GM23338 (cell line): ENCODE data around the gene FILIP1. TPM values are rescaled to one million over a fixed set of nuclear protein-coding genes. Genes with fewer than 3 reads are reported as not detected.

ENCODE experiments used
- ATAC-seq: fragments of 200-7000 bp; cut with Tn5 transposase; 3 replicates; pipeline ENCODE4 v1.9.1; 2020
- DNase-seq: peaks from one replicate; pipeline ENCODE4 v3.0.0-alpha.2; 2015; ENCODE audit warnings: low spot score
- H2AFZ ChIP-seq: fragments of 200-600 bp; sonication (generic); 2 replicates; pipeline ENCODE4 v1.8.0; 2016; ENCODE audit warnings: antibody characterized with exemption, mild to moderate bottlenecking, moderate library complexity
- H3F3A ChIP-seq: fragments of 200-600 bp; sonication (generic); replicated peaks from 2 replicates; pipeline ENCODE4 v1.8.0; 2017; ENCODE audit warnings: antibody characterized with exemption, mixed run types, low read depth
- H3K27ac ChIP-seq: fragments of 200-600 bp; sonication (generic); 2 replicates; pipeline ENCODE4 v1.6.1; 2016; ENCODE audit warnings: low read depth
- H3K27me3 ChIP-seq: fragments of 200-600 bp; sonication (generic); 2 replicates; pipeline ENCODE4 v1.8.0; 2016; ENCODE audit warnings: mild to moderate bottlenecking, mixed run types, moderate library complexity; ENCODE audit not compliant: insufficient read depth
- H3K36me3 ChIP-seq: fragments of 200-600 bp; sonication (generic); 2 replicates; pipeline ENCODE4 v1.8.0; 2016; ENCODE audit warnings: mild to moderate bottlenecking; ENCODE audit not compliant: insufficient read depth
- H3K4me1 ChIP-seq: fragments of 200-600 bp; sonication (generic); 2 replicates; pipeline ENCODE4 v1.8.0; 2016; ENCODE audit warnings: mild to moderate bottlenecking, moderate library complexity; ENCODE audit not compliant: insufficient read depth
- H3K4me2 ChIP-seq: fragments of 200-600 bp; sonication (generic); 2 replicates; pipeline ENCODE4 v1.7.1; 2017; ENCODE audit warnings: mixed run types
- H3K4me3 ChIP-seq: fragments of 200-600 bp; sonication (generic); 2 replicates; pipeline ENCODE4 v1.6.1; 2016; ENCODE audit warnings: mixed run types
- H3K79me2 ChIP-seq: fragments of 200-600 bp; sonication (generic); replicated peaks from 2 replicates; pipeline ENCODE4 v1.8.0; 2017; ENCODE audit warnings: mild to moderate bottlenecking; ENCODE audit not compliant: insufficient read depth
- H3K9me2 ChIP-seq: fragments of 200-600 bp; sonication (generic); 2 replicates; pipeline ENCODE4 v1.8.0; 2017; ENCODE audit not compliant: insufficient read depth
- H4K20me1 ChIP-seq: fragments of 200-600 bp; sonication (generic); replicated peaks from 2 replicates; pipeline ENCODE4 v1.8.0; 2017; ENCODE audit warnings: mild to moderate bottlenecking; ENCODE audit not compliant: insufficient read depth
- H3K27ac Mint-ChIP-seq: 2 replicates; pipeline ENCODE4 v1.8.0; 2020; ENCODE audit warnings: inconsistent platforms, mild to moderate bottlenecking, moderate library complexity, mixed read lengths
- H3K27me3 Mint-ChIP-seq: 3 replicates; pipeline ENCODE4 v1.8.0; 2022; ENCODE audit warnings: low read depth, mild to moderate bottlenecking, moderate library complexity, mixed read lengths, inconsistent platforms; ENCODE audit not compliant: insufficient read depth, poor library complexity
- H3K36me3 Mint-ChIP-seq: 3 replicates; pipeline ENCODE4 v1.8.0; 2021; ENCODE audit warnings: low read depth, mild to moderate bottlenecking, inconsistent platforms, moderate library complexity, mixed read lengths
- H3K4me1 Mint-ChIP-seq: 3 replicates; pipeline ENCODE4 v1.8.0; 2020; ENCODE audit warnings: mild to moderate bottlenecking, inconsistent platforms, mixed read lengths
- H3K4me3 Mint-ChIP-seq: 3 replicates; pipeline ENCODE4 v1.8.0; 2021; ENCODE audit warnings: moderate library complexity, mild to moderate bottlenecking, inconsistent platforms, mixed read lengths
- H3K9me3 Mint-ChIP-seq: 3 replicates; pipeline ENCODE4 v1.8.0; 2020; ENCODE audit warnings: moderate library complexity, mild to moderate bottlenecking, inconsistent platforms, mixed read lengths
- CREB1 ChIP-seq: fragments of 250-450 bp; sonication (Bioruptor Pico); IDR thresholded peaks from 2 replicates; pipeline ENCODE4 v1.5.0; 2020; ENCODE audit warnings: low read depth, mild to moderate bottlenecking, moderate library complexity
- EZH2 ChIP-seq: fragments of 200-600 bp; sonication (generic); IDR thresholded peaks from one replicate; pipeline ENCODE4 v1.8.0; 2017; ENCODE audit warnings: antibody characterized with exemption, mild to moderate bottlenecking, low read depth; ENCODE audit not compliant: unreplicated experiment
- EZH2phosphoT487 ChIP-seq: fragments of 200-600 bp; sonication (generic); IDR thresholded peaks from one replicate; pipeline ENCODE4 v1.8.1; 2018; ENCODE audit warnings: antibody characterized with exemption; ENCODE audit not compliant: unreplicated experiment
- JUNB ChIP-seq: IDR thresholded peaks from one replicate; pipeline ENCODE4 v1.6.1; 2016; ENCODE audit warnings: antibody characterized with exemption; ENCODE audit not compliant: unreplicated experiment
- NANOG ChIP-seq: IDR thresholded peaks from 2 replicates; pipeline ENCODE4 v1.6.1; 2016; ENCODE audit warnings: antibody characterized with exemption, borderline replicate concordance
- POLR2AphosphoS5 ChIP-seq: IDR thresholded peaks from 2 replicates; pipeline ENCODE4 v1.6.1; 2016; ENCODE audit warnings: antibody characterized with exemption, low read depth
- STAT1 ChIP-seq: IDR thresholded peaks from one replicate; pipeline ENCODE4 v1.6.1; 2016; ENCODE audit warnings: antibody characterized with exemption; ENCODE audit not compliant: unreplicated experiment
- ZNF114 ChIP-seq: fragments of 250-450 bp; sonication (Bioruptor Pico); IDR thresholded peaks from 2 replicates; pipeline ENCODE4 v1.5.0; 2020; ENCODE audit warnings: mild to moderate bottlenecking, moderate library complexity
- ZNF331 ChIP-seq: fragments of 250-450 bp; sonication (Bioruptor Pico); IDR thresholded peaks from 2 replicates; pipeline ENCODE4 v1.5.0; 2020; ENCODE audit warnings: low read depth, mild to moderate bottlenecking, moderate library complexity
- polyA plus RNA-seq: library from polyadenylated mRNA; unstranded; fragments of >200 nt; fragmentation: Nextera tagmentation; extraction: Ambion mirVana; gene quantifications from 2 replicates; pipeline ENCODE4 v1.2.1, GENCODE V29; 2016
- total RNA-seq: library from RNA; depleted of rRNA; stranded (reverse); fragments of >200 nt; shearing (Covaris generic); gene quantifications from 2 replicates; pipeline ENCODE4 v1.2.3, GENCODE V29; 2014
- TF ChIP-seq, protein P1 (sequence below): fragments of 250-450 bp; sonication (Bioruptor Pico); IDR thresholded peaks from 2 replicates; pipeline ENCODE4 v1.5.0; 2020; ENCODE audit warnings: mild to moderate bottlenecking, moderate library complexity
- TF ChIP-seq, protein P2 (sequence below): IDR thresholded peaks from one replicate; pipeline ENCODE4 v1.6.1; 2018; ENCODE audit warnings: antibody characterized with exemption; ENCODE audit not compliant: unreplicated experiment
- TF ChIP-seq, protein P3 (sequence below), 2 experiments: fragments of 200-600 bp in 1 of 2; sonication (generic) in 1 of 2; conservative IDR thresholded peaks; 2 replicates each; pipeline versions ENCODE4 v1.5.1 to v1.6.1; 2016 to 2017; ENCODE audit warnings: antibody characterized with exemption in 2 of 2, low read depth in 2 of 2, mild to moderate bottlenecking in 2 of 2, moderate library complexity in 1 of 2
- TF ChIP-seq, protein P4 (sequence below): IDR thresholded peaks from 2 replicates; pipeline ENCODE4 v1.6.1; 2016; ENCODE audit warnings: antibody characterized with exemption

Gene FILIP1
- total and polyA plus RNA-seq, 2 experiments from 2014 or later, result 3.7 to 6.4 TPM

DNA sequence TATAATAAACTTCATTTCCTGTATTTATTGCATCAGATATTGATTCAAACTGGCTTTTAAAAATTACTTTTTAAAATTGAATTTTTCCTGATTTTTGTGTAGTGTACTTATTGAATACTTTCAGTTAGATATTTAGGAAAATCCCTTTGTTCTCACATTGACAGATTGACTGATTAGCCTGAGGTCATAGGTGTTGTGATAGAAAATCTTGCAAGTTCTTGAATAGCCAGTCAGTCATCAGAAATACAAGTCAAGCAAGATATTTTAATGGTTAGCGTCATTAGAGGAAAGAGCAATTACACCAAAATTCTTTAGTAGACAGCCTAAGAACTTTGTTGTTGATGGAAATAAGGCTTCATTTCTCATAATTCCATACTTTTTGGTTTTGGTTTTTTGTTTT, 205.6 kb downstream of the FILIP1 start:
- no peak overlapping the region for H3K4me3 Mint-ChIP-seq
- no peak overlapping the region for H3K27ac Mint-ChIP-seq
- H3F3A ChIP-seq, result no peaks in the 10 kb centered on the region
- no peak overlapping the region for H3K4me2 ChIP-seq
- H4K20me1 ChIP-seq, result no peaks in the 10 kb centered on the region; the same call in 1 of the 2 replicates
- H3K4me3 ChIP-seq, result no peak overlapping the region
- ATAC-seq (no peak), DNase-seq (no peak)
- H3K9me2 ChIP-seq, result no peaks in the 10 kb centered on the region
- H3K27me3 ChIP-seq, result no peaks in the 10 kb centered on the region
- H3K27ac ChIP-seq, result no peak overlapping the region
- H3K4me1 Mint-ChIP-seq, result peaks cover 18% of the 10 kb centered on the region
- H3K9me3 Mint-ChIP-seq, result no peaks in the 10 kb centered on the region
- H3K27me3 Mint-ChIP-seq, result no peaks in the 10 kb centered on the region
- peaks cover 14% of the 10 kb centered on the region for H3K79me2 ChIP-seq
- H3K36me3 Mint-ChIP-seq, result no peaks in the 10 kb centered on the region
- peaks cover 6% of the 10 kb centered on the region for H3K4me1 ChIP-seq
- TF ChIP-seq POLR2AphosphoS5 (no peak), EZH2phosphoT487 (no peak), ZNF331 (no peak), STAT1 (no peak), ZNF114 (CRISPR knock-in tag) (no peak), CREB1 (no peak), NANOG (no peak), EZH2 (no peak), JUNB (no peak)
- TF ChIP-seq, protein P1, sequence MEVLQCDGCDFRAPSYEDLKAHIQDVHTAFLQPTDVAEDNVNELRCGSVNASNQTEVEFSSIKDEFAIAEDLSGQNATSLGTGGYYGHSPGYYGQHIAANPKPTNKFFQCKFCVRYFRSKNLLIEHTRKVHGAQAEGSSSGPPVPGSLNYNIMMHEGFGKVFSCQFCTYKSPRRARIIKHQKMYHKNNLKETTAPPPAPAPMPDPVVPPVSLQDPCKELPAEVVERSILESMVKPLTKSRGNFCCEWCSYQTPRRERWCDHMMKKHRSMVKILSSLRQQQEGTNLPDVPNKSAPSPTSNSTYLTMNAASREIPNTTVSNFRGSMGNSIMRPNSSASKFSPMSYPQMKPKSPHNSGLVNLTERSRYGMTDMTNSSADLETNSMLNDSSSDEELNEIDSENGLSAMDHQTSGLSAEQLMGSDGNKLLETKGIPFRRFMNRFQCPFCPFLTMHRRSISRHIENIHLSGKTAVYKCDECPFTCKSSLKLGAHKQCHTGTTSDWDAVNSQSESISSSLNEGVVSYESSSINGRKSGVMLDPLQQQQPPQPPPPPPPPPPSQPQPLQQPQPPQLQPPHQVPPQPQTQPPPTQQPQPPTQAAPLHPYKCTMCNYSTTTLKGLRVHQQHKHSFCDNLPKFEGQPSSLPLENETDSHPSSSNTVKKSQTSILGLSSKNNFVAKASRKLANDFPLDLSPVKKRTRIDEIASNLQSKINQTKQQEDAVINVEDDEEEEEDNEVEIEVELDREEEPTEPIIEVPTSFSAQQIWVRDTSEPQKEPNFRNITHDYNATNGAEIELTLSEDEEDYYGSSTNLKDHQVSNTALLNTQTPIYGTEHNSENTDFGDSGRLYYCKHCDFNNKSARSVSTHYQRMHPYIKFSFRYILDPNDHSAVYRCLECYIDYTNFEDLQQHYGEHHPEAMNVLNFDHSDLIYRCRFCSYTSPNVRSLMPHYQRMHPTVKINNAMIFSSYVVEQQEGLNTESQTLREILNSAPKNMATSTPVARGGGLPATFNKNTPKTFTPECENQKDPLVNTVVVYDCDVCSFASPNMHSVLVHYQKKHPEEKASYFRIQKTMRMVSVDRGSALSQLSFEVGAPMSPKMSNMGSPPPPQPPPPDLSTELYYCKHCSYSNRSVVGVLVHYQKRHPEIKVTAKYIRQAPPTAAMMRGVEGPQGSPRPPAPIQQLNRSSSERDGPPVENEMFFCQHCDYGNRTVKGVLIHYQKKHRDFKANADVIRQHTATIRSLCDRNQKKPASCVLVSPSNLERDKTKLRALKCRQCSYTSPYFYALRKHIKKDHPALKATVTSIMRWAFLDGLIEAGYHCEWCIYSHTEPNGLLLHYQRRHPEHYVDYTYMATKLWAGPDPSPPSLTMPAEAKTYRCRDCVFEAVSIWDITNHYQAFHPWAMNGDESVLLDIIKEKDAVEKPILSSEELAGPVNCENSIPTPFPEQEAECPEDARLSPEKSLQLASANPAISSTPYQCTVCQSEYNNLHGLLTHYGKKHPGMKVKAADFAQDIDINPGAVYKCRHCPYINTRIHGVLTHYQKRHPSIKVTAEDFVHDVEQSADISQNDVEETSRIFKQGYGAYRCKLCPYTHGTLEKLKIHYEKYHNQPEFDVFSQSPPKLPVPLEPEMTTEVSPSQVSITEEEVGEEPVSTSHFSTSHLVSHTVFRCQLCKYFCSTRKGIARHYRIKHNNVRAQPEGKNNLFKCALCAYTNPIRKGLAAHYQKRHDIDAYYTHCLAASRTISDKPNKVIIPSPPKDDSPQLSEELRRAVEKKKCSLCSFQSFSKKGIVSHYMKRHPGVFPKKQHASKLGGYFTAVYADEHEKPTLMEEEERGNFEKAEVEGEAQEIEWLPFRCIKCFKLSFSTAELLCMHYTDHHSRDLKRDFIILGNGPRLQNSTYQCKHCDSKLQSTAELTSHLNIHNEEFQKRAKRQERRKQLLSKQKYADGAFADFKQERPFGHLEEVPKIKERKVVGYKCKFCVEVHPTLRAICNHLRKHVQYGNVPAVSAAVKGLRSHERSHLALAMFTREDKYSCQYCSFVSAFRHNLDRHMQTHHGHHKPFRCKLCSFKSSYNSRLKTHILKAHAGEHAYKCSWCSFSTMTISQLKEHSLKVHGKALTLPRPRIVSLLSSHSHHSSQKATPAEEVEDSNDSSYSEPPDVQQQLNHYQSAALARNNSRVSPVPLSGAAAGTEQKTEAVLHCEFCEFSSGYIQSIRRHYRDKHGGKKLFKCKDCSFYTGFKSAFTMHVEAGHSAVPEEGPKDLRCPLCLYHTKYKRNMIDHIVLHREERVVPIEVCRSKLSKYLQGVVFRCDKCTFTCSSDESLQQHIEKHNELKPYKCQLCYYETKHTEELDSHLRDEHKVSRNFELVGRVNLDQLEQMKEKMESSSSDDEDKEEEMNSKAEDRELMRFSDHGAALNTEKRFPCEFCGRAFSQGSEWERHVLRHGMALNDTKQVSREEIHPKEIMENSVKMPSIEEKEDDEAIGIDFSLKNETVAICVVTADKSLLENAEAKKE (CRISPR knock-in tag), result no peak
- TF ChIP-seq, protein P2, sequence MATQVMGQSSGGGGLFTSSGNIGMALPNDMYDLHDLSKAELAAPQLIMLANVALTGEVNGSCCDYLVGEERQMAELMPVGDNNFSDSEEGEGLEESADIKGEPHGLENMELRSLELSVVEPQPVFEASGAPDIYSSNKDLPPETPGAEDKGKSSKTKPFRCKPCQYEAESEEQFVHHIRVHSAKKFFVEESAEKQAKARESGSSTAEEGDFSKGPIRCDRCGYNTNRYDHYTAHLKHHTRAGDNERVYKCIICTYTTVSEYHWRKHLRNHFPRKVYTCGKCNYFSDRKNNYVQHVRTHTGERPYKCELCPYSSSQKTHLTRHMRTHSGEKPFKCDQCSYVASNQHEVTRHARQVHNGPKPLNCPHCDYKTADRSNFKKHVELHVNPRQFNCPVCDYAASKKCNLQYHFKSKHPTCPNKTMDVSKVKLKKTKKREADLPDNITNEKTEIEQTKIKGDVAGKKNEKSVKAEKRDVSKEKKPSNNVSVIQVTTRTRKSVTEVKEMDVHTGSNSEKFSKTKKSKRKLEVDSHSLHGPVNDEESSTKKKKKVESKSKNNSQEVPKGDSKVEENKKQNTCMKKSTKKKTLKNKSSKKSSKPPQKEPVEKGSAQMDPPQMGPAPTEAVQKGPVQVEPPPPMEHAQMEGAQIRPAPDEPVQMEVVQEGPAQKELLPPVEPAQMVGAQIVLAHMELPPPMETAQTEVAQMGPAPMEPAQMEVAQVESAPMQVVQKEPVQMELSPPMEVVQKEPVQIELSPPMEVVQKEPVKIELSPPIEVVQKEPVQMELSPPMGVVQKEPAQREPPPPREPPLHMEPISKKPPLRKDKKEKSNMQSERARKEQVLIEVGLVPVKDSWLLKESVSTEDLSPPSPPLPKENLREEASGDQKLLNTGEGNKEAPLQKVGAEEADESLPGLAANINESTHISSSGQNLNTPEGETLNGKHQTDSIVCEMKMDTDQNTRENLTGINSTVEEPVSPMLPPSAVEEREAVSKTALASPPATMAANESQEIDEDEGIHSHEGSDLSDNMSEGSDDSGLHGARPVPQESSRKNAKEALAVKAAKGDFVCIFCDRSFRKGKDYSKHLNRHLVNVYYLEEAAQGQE, result no peak
- TF ChIP-seq, protein P3, sequence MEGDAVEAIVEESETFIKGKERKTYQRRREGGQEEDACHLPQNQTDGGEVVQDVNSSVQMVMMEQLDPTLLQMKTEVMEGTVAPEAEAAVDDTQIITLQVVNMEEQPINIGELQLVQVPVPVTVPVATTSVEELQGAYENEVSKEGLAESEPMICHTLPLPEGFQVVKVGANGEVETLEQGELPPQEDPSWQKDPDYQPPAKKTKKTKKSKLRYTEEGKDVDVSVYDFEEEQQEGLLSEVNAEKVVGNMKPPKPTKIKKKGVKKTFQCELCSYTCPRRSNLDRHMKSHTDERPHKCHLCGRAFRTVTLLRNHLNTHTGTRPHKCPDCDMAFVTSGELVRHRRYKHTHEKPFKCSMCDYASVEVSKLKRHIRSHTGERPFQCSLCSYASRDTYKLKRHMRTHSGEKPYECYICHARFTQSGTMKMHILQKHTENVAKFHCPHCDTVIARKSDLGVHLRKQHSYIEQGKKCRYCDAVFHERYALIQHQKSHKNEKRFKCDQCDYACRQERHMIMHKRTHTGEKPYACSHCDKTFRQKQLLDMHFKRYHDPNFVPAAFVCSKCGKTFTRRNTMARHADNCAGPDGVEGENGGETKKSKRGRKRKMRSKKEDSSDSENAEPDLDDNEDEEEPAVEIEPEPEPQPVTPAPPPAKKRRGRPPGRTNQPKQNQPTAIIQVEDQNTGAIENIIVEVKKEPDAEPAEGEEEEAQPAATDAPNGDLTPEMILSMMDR (conservative IDR thresholded peaks at IDR 0.05; ENCODE audit: low read depth in 2 of 2), result no peak
- TF ChIP-seq, protein P4, sequence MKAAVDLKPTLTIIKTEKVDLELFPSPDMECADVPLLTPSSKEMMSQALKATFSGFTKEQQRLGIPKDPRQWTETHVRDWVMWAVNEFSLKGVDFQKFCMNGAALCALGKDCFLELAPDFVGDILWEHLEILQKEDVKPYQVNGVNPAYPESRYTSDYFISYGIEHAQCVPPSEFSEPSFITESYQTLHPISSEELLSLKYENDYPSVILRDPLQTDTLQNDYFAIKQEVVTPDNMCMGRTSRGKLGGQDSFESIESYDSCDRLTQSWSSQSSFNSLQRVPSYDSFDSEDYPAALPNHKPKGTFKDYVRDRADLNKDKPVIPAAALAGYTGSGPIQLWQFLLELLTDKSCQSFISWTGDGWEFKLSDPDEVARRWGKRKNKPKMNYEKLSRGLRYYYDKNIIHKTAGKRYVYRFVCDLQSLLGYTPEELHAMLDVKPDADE, result no peak
- no peaks in the 10 kb centered on the region for H3K36me3 ChIP-seq
- H2AFZ ChIP-seq, result no peak overlapping the region
